Activated naive CD4-positive, alpha-beta T cell treated with anti-CD3 and anti-CD28 coated beads, Interleukin-2, amount 50 U/mL, for 72 hours (primary cell): Measurements from ENCODE around the gene RSPH9. TPM values are rescaled to one million over a fixed set of nuclear protein-coding genes. Genes with fewer than 3 reads are reported as not detected.

Experiments
- ATAC-seq, 2 donors: fragments of 150-1000 bp; cut with Tn5 transposase; 2 replicates each; pipeline ENCODE4 v1.10.0; 2021; ENCODE audit warnings: mild to moderate bottlenecking in 2 of 2, moderate library complexity in 2 of 2
- DNase-seq, 2 donors: peaks; one replicate each; pipeline ENCODE4 v3.0.0; 2021 to 2022; ENCODE audit warnings: low spot score in 2 of 2
- H3K27ac Mint-ChIP-seq, 2 donors: one replicate each; pipeline ENCODE4 v1.8.0; 2022; ENCODE audit warnings: mild to moderate bottlenecking in 2 of 2, mixed read lengths in 2 of 2
- H3K36me3 Mint-ChIP-seq, 2 donors: one replicate each; pipeline ENCODE4 v1.8.0; 2022; ENCODE audit warnings: mixed read lengths in 2 of 2
- H3K9me3 Mint-ChIP-seq, 2 donors: one replicate each; pipeline ENCODE4 v1.8.0; 2022; ENCODE audit warnings: mixed read lengths in 2 of 2
- total RNA-seq, 2 donors: library from RNA; stranded (reverse); gene quantifications; one replicate each; pipeline ENCODE4 v1.2.3, GENCODE V29; 2022

The RSPH9 gene
- total RNA-seq, 2 donors from 2014 or later, result 0.09 to 0.21 TPM

GRCh38 chr6:43709654-43710303 lies 64.9 kb downstream of the RSPH9 start:
- Mint-ChIP-seq H3K27ac (peak overlapping the region in 1 of 2 donors; percentile 58), H3K36me3 (no peaks in the 10 kb centered on the region), H3K9me3 (no peaks in the 10 kb centered on the region)
- DNase-seq, result no peak
- no peak for ATAC-seq

DNA sequence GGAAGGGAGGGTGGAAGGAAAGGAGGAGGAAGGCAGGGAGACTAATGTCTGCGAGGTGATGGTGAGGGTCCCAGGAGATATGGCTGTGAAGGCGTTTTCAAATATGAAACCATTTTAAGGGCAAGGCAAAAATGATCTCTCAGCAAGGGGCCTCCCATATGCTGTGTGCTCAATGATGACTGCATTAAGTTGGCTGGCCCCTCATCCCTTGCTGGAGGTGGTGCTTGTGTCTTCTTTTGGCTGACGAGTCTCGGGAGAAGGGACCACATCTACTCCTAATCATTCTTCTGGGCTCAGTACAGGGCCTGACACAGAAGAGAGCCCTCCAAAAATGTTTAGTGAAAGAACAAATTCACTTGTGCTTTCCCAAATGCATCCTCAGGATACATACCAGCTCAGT lies 65.7 kb downstream of the RSPH9 start:
- H3K27ac Mint-ChIP-seq, result no peak overlapping the region
- ATAC-seq (no peak), DNase-seq (no peak)
- H3K36me3 Mint-ChIP-seq, result no peaks in the 10 kb centered on the region
- no peaks in the 10 kb centered on the region for H3K9me3 Mint-ChIP-seq

- no peak overlapping the region for H3K27ac Mint-ChIP-seq
- no peaks in the 10 kb centered on the region for H3K9me3 Mint-ChIP-seq
- ATAC-seq (no peak), DNase-seq (no peak)
- H3K36me3 Mint-ChIP-seq, result no peaks in the 10 kb centered on the region
These were observed 67.7 kb downstream of the RSPH9 start for GRCh38 chr6:43712579-43712978.

- no peaks in the 10 kb centered on the region for H3K36me3 Mint-ChIP-seq
These were observed 68.9 kb downstream of the RSPH9 start for GRCh38 chr6:43713643-43714310.

DNA sequence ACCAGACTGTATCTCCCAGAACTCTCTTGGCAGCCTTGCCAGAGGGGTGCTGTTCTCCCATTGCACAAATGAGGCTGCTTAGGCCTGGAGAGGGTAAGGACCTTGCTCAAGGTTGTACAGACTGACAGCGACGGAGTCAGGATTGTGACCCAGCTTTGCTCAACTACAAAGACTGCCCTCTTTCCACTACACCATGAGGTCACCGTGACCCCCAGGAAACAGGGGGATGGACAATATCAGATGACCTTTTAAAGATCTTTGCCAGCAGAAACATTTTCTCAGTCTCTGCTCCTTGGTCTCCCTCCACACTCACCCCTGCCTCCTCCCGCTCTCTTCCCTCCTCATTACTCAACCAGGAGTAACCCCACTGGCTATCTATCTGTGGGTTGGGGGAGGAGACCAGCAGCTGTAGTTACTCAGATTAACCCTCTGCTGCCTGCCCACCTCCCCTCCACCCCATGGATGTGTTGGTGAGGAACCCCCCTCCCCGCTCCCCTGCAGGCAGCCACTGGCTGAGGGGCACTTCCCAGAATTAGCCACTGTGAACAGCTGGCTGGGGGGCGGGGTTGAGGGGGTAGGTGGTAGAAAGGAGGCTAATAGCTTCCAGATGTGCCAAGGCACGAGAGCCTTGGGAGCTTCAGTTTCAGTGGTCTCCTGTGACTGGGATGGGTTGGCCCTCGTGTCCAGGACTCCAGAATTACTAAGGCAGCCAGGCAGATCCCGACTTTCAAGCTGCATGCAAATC lies 69.6 kb downstream of the RSPH9 start:
- Mint-ChIP-seq H3K36me3 (no peaks in the 10 kb centered on the region), H3K9me3 (no peaks in the 10 kb centered on the region), H3K27ac (no peak overlapping the region)
- DNase-seq (no peak), ATAC-seq (no peak)

More at GRCh38 chr6:43713643-43714310, 68.9 kb downstream of the RSPH9 start:
- no peak overlapping the region for H3K27ac Mint-ChIP-seq
- DNase-seq, result no peak
- ATAC-seq, result no peak
- H3K9me3 Mint-ChIP-seq, result no peaks in the 10 kb centered on the region

DNA sequence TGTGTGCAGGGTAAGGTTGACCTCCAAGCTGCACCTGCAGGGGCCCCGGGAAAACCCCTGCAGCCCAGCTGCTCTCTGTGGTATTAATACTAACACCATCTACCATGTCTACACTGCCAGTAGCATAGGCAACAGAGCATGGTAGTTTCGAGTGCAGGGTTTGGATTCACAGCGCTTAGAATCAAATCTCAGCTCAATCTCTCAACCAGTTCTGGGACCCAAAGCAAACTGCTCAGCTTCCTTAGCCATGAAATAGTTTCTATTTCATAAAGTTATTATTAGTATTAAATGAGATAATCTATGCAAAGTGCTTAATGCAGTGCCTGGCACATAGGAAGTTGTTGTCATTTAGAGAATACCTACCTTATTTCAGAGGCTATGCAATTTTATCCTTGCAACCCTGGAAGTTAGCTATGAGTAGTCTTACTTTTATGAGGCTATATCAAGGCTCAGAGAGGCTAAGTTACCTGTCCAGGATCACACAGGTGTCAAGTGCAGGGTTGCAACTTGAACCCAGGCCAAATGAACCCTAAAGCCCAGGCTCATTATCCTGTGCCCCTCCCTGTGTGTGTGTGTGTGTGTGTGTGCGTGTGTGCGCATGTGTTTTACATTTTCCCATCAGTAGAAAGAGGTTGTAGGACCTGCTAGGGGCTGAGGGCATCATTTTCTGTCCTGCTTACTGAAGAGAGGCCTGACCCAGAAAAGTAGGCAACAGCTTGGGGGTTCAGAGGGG lies 70.4 kb downstream of the RSPH9 start:
- Mint-ChIP-seq H3K27ac (no peak overlapping the region), H3K36me3 (no peaks in the 10 kb centered on the region), H3K9me3 (no peaks in the 10 kb centered on the region)
- DNase-seq (no peak), ATAC-seq (no peak)

- ATAC-seq, result no peak
- DNase-seq, result no peak
- Mint-ChIP-seq H3K36me3 (no peaks in the 10 kb centered on the region), H3K9me3 (no peaks in the 10 kb centered on the region), H3K27ac (no peak overlapping the region)
These were observed 71.3 kb downstream of the RSPH9 start for GRCh38 chr6:43716099-43716498.

- DNase-seq (no peak), ATAC-seq (no peak)
- H3K36me3 Mint-ChIP-seq, result no peaks in the 10 kb centered on the region
- H3K27ac Mint-ChIP-seq, result no peak overlapping the region
- H3K9me3 Mint-ChIP-seq, result no peaks in the 10 kb centered on the region
These were observed 72.6 kb downstream of the RSPH9 start for GRCh38 chr6:43717389-43717788.

DNA sequence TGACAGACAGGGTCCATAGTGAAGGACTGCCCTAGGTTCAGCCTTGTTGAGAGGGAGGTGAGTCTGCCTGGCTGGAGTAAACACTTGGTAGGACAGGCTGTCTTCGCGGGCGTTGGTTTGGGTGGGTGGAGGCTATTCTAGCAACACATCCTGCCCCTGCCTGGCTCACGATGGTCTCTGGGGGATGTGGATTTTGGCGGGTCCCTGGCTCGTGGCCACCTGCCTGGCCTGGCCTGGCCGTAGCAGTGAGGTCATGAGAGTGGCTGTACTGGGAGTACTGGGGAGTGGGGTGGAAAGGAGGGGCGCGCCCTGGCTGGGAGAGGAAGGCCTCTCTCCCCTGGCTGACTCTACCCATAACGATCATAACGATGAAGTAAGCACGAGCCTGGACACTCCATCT lies 73.0 kb downstream of the RSPH9 start:
- Mint-ChIP-seq H3K9me3 (no peaks in the 10 kb centered on the region), H3K27ac (no peak overlapping the region), H3K36me3 (no peaks in the 10 kb centered on the region)
- DNase-seq (no peak), ATAC-seq (no peak)

DNA sequence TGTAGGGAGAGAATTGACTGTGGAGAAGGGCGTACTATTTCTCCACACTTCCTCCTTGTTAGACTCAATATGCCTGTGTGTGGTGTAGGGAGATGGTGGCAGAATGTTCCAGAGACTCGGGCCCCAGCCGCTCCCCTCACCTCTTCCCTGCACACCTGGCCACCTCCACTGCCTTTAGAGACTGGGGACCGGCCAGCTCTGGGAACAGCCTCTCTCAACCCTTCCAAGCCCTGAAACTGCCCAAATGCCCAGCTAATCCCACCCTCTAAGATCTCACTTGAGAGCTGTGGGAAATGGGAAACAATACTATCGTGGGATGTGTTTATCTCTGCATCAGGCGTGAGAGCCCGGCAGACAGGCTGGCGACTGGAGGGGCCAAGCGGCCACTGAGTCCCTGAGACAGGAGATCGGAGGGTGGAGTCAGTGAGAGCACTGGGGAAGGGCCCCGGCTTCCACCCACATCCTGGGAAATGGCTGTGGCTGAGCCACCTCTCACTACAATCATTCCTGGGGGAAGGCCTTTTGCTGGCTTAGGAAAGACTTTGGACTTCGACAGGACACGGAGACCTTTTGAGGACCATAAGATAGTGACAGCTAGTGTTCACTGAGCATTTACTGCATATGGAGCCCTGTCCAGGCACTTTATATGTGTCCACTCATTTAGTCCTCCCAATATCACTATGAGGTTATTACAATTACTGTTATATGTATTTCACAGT lies 73.7 kb downstream of the RSPH9 start:
- ATAC-seq (no peak), DNase-seq (no peak)
- no peaks in the 10 kb centered on the region for H3K9me3 Mint-ChIP-seq
- peak overlapping the region in 1 of 2 donors; percentile 45 for H3K27ac Mint-ChIP-seq
- no peaks in the 10 kb centered on the region for H3K36me3 Mint-ChIP-seq

GRCh38 chr6:43719511-43719910 lies 74.7 kb downstream of the RSPH9 start:
- no peak for DNase-seq
- Mint-ChIP-seq H3K36me3 (no peaks in the 10 kb centered on the region), H3K27ac (no peak overlapping the region), H3K9me3 (no peaks in the 10 kb centered on the region)
- no peak for ATAC-seq

GRCh38 chr6:43720999-43721398 lies 76.2 kb downstream of the RSPH9 start:
- ATAC-seq (no peak), DNase-seq (no peak)
- Mint-ChIP-seq H3K27ac (no peak overlapping the region), H3K36me3 (no peaks in the 10 kb centered on the region), H3K9me3 (no peaks in the 10 kb centered on the region)

Other genes with a start within 250 kb of the RSPH9 start
- 10 to 100 TPM; 30.2 to 46.2 TPM for gene ABCC10, start 217.5 kb upstream of the RSPH9 start, total RNA-seq
- 1 to 10 TPM in 1 of 2 donors, under 1 TPM in 1; 0.18 to 3.4 TPM for gene DLK2, start 189.5 kb upstream of the RSPH9 start, total RNA-seq
- gene TJAP1, start 167.5 kb upstream of the RSPH9 start, total RNA-seq, result 10 to 100 TPM; 23.0 to 35.0 TPM
- under 1 TPM; 0.12 to 0.48 TPM for gene LRRC73, start 134.7 kb upstream of the RSPH9 start, total RNA-seq
- 10 to 100 TPM; 40.7 to 49.1 TPM for gene YIPF3, start 128.1 kb upstream of the RSPH9 start, total RNA-seq
- 10 to 100 TPM; 34.2 to 57.1 TPM for gene POLR1C, start 127.9 kb upstream of the RSPH9 start, total RNA-seq
- 100 to 1,000 TPM; 109 to 110 TPM for gene XPO5, start 69.0 kb upstream of the RSPH9 start, total RNA-seq
- 100 to 1,000 TPM in 1 of 2 donors, 10 to 100 TPM in 1; 46.2 to 101 TPM for gene POLH, start 68.9 kb upstream of the RSPH9 start, total RNA-seq
- 10 to 100 TPM; 84.1 to 85.8 TPM for gene GTPBP2, start 15.8 kb upstream of the RSPH9 start, total RNA-seq
- 10 to 100 TPM; 38.4 to 38.7 TPM for gene MAD2L1BP, start 9.2 kb upstream of the RSPH9 start, total RNA-seq
- 10 to 100 TPM; 37.8 to 51.5 TPM for gene MRPS18A, start 42.8 kb downstream of the RSPH9 start, total RNA-seq
- gene VEGFA, start 125.2 kb downstream of the RSPH9 start, total RNA-seq, result 10 to 100 TPM; 24.1 to 79.2 TPM